ENCODE results near the gene TACR2.
A peak's percentile ranks its signal among the peaks of the same experiment; 100 is the strongest.

The TACR2 gene

DNA sequence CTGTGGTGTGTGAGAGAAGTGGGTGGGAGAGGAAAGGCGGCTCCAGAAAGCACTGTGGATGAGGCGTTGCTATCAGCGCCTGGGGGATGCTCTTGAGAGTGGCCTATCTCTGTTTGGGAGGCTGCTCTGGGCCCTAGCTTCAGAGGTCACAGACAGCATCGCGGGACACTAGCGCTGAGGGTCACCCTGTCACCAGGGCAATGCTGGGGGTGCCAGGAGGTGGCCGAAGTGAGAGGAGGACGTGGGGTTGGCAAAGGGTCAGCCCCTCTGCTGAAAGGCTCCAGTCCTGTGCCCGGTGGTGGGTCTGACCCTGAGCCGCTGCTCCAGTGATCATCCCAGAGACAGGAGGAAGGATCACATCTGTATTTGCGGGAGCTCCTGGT, 3.0 kb upstream of the TACR2 start:
- Mint-ChIP-seq H3K27me3 (peaks cover 27% of the 10 kb centered on the region), H3K27ac (no peak overlapping the region), H3K9me3 (no peaks in the 10 kb centered on the region), H3K4me1 (peaks cover 22% of the 10 kb centered on the region), H3K36me3 (no peaks in the 10 kb centered on the region), H3K4me3 (no peak overlapping the region)
- CTCF ChIA-PET, result interaction anchor here (1.7 kb wide), 1 partner anchor 14 kb away, joined by 3 read pairs; no protein-coding TSS in a partner anchor
- DNase-seq, result no peak

DNA sequence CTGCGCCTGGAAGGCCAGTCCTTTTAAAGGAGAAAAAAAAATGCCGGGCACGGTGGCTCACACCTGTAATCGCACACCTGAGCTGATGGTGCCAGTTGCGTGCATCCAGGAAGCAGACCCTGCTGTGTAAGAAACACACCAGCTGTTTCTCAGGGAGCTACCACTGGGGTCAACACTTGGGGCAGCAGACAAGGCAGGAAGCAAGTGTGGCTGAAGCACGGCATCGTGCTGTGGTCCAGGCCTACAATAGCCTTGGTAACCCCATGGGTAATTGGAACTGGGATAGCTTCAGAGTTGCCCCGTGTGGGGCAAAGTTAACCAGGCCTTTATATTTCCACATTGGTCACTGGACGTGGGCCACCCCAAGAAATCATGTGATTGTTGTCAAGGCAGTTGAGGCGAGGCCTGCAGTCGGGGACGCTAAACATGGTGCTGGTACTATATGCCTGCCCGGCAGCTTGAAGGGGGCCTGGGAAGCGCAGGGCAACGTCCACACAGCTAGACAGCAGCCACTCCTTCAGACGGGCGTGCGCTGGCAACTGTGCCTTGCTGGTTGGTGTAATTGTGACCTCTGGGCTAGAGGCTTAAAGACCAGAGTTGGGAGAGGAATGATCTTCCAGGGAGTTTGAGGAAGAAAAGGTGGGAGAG, 2.5 kb upstream of the TACR2 start:
- Mint-ChIP-seq H3K9me3 (no peaks in the 10 kb centered on the region), H3K27ac (no peak overlapping the region), H3K27me3 (peaks cover 27% of the 10 kb centered on the region), H3K4me3 (no peak overlapping the region), H3K36me3 (no peaks in the 10 kb centered on the region), H3K4me1 (peaks cover 19% of the 10 kb centered on the region)
- CTCF ChIA-PET, result interaction anchor here (1.7 to 2.4 kb wide), 2 partner anchors 8 to 13 kb away, joined by 3 to 8 read pairs; no protein-coding TSS in a partner anchor
- no peak for DNase-seq

DNA sequence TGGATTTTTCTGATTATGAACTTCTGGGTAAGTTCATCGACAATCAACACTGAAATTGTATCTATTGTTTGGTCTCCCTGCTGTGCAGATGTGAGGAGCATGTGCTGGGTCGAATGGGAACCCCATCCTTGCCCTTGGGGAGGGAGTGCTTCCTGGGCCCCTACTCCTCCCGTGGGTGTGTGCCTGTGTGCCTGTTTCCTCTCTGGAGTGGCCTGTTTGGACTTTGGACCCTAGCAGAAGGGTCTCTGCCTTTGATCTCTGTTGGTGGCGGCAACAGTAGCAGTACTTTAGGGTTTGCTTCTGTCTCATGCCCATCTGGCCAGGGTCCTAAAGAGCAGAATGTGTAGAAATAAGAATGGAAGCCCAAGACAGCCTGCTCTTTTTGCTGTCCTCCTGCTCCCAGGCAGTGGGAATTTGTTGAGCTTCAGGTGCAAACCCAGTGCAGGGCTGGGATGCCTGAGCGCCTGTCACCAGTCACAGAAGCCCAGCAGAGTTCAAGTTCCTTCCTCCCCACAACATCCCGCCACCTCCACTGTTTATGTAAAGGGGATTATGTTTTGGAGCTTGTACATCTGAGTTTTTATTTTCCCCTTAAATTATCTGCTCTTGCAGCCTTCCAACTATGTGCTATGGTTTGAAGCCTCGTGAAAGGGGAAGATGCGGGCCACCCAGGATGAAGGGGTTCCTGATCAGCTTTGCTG, 1.5 kb upstream of the TACR2 start:
- no peak overlapping the region for H3K27ac Mint-ChIP-seq
- CTCF ChIA-PET, result interaction anchor here (1.6 to 2.4 kb wide), 3 partner anchors 9 to 89 kb away, joined by 3 to 8 read pairs (median 6); no protein-coding TSS in a partner anchor
- peaks cover 27% of the 10 kb centered on the region for H3K27me3 Mint-ChIP-seq
- H3K9me3 Mint-ChIP-seq, result no peaks in the 10 kb centered on the region
- DNase-seq, result no peak
- peaks cover 13% of the 10 kb centered on the region for H3K4me1 Mint-ChIP-seq
- H3K4me3 Mint-ChIP-seq, result no peak overlapping the region
- H3K36me3 Mint-ChIP-seq, result no peaks in the 10 kb centered on the region

DNA sequence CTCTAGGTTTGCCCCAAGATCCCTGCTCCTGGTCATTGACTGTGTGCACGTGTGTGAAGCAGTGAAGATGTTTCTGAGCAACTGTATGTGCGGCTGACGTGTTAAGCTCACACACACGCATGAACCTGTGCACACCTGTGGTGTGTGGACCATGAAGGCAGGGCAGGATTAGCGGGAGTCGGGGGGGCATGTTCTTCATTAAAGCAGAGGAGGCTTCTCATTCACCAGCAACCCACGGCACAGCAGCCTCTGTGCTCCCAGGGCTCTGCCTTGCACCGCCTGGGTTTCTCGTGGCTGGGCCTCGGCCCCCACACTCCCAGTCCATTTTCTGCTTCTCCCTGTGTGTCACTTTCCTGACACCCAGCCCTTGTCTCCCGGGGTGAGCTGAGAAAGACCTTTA, 824 bp upstream of the TACR2 start:
- Mint-ChIP-seq H3K27ac (no peak overlapping the region), H3K4me3 (no peak overlapping the region), H3K27me3 (peaks cover 27% of the 10 kb centered on the region), H3K36me3 (no peaks in the 10 kb centered on the region), H3K4me1 (peaks cover 13% of the 10 kb centered on the region), H3K9me3 (no peaks in the 10 kb centered on the region)
- DNase-seq, result no peak
- CTCF ChIA-PET, result interaction anchor here (1.6 to 2.4 kb wide), 2 partner anchors 10 to 89 kb away, joined by 6 to 8 read pairs; no protein-coding TSS in a partner anchor

DNA sequence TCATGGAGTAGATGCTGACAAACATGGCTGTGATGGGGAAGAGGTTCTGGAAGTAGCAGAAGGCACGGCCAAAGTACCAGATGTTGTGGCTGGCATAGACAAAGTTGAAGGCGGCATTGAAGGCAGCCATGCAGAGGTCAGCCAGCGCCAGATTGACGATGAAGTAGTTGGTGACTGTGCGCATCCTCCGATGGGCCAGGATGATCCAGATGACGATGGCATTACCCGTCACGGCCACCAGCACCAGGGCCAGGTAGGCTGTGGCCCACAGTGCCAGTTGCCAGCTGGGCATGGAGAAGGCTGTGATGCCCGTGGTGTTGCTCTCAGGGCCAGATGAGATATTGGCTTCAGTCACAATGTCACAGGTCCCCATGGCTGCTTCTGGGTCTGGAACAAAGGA, 767 bp downstream of the TACR2 start:
- Mint-ChIP-seq H3K9me3 (no peaks in the 10 kb centered on the region), H3K4me1 (peaks cover 5% of the 10 kb centered on the region), H3K27me3 (peaks cover 18% of the 10 kb centered on the region), H3K27ac (no peak overlapping the region), H3K4me3 (no peak overlapping the region), H3K36me3 (no peaks in the 10 kb centered on the region)
- CTCF ChIA-PET, result no interaction called here
- DNase-seq, result no peak

DNA sequence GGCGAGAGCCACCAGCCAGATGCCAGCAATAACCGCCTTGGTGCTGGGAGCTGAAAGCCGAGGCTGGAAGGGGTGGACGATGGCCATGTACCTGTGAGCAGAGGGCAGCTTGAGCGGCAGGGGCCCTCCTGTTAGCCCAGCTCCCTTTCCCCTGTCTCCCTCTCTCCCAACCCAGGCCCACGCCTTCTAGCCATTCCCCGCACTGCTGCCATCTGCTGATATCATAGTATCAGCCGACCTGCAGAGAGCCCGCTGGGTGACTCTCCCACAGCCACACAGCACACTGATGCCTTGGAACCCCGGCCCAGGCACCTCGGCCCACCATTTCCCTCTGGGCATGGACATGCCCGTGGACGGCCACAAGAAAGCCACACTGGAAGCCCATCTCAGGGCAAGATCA, 1.7 kb downstream of the TACR2 start:
- H3K4me3 Mint-ChIP-seq, result no peak overlapping the region
- CTCF ChIA-PET, result no interaction called here
- H3K4me1 Mint-ChIP-seq, result peaks cover 8% of the 10 kb centered on the region
- peaks cover 18% of the 10 kb centered on the region for H3K27me3 Mint-ChIP-seq
- no peaks in the 10 kb centered on the region for H3K9me3 Mint-ChIP-seq
- no peak for DNase-seq
- no peaks in the 10 kb centered on the region for H3K36me3 Mint-ChIP-seq
- H3K27ac Mint-ChIP-seq, result no peak overlapping the region

DNA sequence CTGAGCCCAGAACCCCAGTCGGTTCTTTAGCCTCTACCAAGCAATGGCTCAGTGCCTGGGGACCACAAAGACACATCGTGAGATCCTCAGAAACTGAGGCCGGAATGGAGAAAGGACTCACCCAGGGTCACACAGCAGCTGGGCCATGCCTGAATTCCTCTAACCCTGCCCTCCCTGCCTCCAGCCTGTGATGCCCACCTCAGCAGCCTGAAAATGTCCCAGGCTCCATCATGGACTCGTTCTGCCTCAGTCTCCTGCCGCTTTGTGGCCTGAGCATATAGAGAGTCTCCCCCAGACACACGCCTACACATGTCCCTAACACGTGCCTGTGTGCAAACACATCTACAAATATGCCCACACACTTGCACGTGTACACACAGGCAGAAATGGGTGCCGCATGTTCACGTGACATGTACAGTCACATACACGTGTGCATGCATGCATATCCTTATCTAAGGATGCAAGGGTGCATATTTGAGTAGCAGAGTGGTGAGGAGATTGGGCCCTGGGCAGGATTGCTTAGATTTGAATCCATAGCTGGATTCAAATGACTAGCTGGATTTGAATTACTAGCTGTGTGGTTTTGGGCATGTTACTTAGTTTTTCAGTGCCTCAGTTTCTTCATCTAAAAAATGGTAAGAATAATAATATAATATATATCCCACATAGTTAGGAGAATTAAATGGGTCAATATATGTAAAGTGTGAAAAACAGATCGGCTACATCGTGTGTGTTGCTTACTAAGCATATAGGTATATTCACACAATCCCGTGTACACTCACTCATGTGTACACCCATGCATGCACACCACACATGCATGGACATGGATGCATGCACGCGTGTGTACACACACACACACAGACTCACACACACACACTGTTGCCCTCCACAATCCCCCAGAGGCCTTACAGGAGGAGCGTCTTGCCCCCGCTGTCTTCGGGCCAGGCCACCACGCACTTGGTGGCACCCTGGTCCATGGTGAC, 2.4 kb downstream of the TACR2 start:
- Mint-ChIP-seq H3K27ac (no peak overlapping the region), H3K36me3 (no peaks in the 10 kb centered on the region), H3K27me3 (peaks cover 18% of the 10 kb centered on the region), H3K4me1 (peaks cover 13% of the 10 kb centered on the region), H3K4me3 (no peak overlapping the region), H3K9me3 (no peaks in the 10 kb centered on the region)
- no peak for DNase-seq
- CTCF ChIA-PET, result interaction anchor here (1.0 kb wide), 1 partner anchor 94 kb away, joined by 5 read pairs; no protein-coding TSS in a partner anchor

DNA sequence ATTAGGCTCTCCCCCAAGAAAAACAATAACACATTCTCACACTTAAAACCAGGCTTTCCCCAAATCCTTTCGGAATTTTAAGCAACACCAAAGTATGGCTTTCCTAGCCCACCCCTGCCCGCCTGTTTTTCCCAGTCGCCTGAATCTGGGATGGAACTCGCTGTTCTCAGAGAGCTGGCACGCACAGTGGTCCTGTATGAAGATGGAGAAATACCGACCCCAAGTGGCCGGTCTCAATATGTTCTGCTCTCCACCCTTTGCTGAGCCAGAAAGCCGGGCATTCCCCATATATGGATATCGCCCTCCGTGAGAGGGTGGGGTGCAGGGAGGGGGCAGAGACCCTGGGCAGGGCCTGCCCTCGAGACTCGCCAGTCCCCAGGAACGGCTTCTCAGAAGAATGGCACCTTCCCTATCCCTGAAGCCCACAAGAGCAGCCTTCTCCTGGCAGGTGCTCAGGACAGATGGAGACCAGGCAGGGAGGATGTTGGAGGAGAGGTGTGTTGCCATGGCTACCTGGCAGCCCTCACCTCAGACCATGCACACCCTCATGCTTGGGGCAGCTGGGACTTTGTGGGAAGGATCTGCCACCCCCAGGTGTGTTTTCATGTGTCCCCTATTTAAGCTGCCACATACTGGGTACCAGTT, 3.4 kb downstream of the TACR2 start:
- Mint-ChIP-seq H3K27me3 (peaks cover 18% of the 10 kb centered on the region), H3K4me3 (no peak overlapping the region), H3K27ac (no peak overlapping the region), H3K36me3 (no peaks in the 10 kb centered on the region), H3K9me3 (no peaks in the 10 kb centered on the region), H3K4me1 (peaks cover 22% of the 10 kb centered on the region)
- CTCF ChIA-PET, result interaction anchor here (1.0 kb wide), 1 partner anchor 95 kb away, joined by 5 read pairs; no protein-coding TSS in a partner anchor
- peak; percentile 55 for DNase-seq

DNA sequence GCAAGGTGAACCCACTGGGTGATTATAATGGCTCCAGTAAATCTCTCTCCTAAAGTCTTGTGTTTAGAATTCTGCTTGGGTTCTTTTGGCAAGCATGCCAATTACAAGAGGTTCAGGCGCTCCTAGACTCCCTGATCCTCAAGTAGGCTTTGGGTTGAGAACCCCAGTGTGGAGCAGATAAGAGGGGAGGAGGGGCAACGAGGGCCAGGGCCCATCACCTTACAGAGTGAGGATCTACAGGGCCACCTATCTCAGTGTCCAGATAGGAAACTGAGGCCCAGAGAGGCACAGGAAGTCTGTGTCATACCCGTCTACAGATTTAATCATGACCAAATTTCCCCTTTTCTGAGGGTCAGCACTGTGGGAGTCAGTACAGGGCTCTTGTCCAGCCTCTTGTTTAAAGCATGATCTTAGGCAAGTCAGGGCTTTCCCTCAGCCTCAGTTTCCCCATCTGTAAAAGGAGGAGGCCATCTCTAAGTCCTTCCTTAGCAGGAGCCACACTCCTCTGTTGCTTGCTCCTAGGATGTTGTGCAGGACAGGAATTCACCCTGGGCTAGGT, 4.4 kb downstream of the TACR2 start:
- no peak for DNase-seq
- H3K27ac Mint-ChIP-seq, result no peak overlapping the region
- H3K9me3 Mint-ChIP-seq, result no peaks in the 10 kb centered on the region
- peaks cover 28% of the 10 kb centered on the region for H3K4me1 Mint-ChIP-seq
- no peak overlapping the region for H3K4me3 Mint-ChIP-seq
- H3K36me3 Mint-ChIP-seq, result no peaks in the 10 kb centered on the region
- peaks cover 16% of the 10 kb centered on the region for H3K27me3 Mint-ChIP-seq
- CTCF ChIA-PET, result interaction anchor here (1.0 to 1.2 kb wide), 3 partner anchors 9 to 93 kb away, joined by 3 to 4 read pairs (median 3); no protein-coding TSS in a partner anchor

DNA sequence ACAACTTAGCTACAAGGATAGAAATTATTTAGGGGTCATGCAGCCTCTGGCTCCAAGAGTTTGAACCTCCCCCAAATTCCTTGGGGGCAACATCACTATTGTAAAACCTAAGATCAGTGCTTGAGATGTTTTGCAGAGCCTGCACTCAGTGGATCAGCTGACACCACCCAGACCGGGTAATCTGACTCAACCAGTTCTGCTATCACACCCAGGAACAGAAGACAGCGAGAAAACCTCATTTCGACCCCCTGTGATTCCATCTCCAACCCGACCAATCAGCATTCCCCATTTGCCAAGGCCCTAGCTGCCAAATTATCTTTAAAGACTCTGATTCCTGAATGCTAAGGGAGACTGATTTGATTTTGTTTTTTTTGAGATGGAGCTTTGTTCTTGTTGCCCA, 5.2 kb downstream of the TACR2 start:
- H3K4me3 Mint-ChIP-seq, result no peak overlapping the region
- no peaks in the 10 kb centered on the region for H3K36me3 Mint-ChIP-seq
- H3K4me1 Mint-ChIP-seq, result peaks cover 30% of the 10 kb centered on the region
- no peak overlapping the region for H3K27ac Mint-ChIP-seq
- CTCF ChIA-PET, result interaction anchor here (1.0 to 1.2 kb wide), 3 partner anchors 10 to 94 kb away, joined by 3 to 4 read pairs (median 3); no protein-coding TSS in a partner anchor
- H3K27me3 Mint-ChIP-seq, result peaks cover 12% of the 10 kb centered on the region
- DNase-seq, result no peak
- no peaks in the 10 kb centered on the region for H3K9me3 Mint-ChIP-seq

DNA sequence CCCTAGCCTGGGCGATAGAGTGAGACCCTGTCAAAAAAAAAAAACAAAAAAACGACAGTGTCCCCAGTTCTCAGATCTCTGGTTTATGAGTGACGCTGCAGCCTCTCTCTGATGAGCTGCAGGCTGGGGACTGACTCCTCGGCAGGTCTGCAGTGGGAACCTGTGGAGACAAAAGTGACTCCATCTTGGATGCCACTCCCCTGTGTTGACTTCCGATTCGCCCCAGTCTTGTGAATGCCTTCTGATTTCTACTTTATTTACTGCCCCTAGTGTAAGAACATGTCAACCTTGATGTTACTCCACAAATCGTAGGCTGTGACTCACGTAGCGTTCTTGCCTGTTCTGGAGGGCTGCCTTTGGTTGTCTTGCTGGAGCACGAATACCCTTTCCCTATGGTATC, 6.2 kb downstream of the TACR2 start:
- Mint-ChIP-seq H3K4me1 (peaks cover 34% of the 10 kb centered on the region), H3K27ac (no peak overlapping the region), H3K27me3 (peaks cover 7% of the 10 kb centered on the region), H3K9me3 (no peaks in the 10 kb centered on the region), H3K36me3 (no peaks in the 10 kb centered on the region), H3K4me3 (no peak overlapping the region)
- CTCF ChIA-PET, result interaction anchor here (0.9 kb wide), 1 partner anchor 13 kb away, joined by 3 read pairs; no protein-coding TSS in a partner anchor
- no peak for DNase-seq

DNA sequence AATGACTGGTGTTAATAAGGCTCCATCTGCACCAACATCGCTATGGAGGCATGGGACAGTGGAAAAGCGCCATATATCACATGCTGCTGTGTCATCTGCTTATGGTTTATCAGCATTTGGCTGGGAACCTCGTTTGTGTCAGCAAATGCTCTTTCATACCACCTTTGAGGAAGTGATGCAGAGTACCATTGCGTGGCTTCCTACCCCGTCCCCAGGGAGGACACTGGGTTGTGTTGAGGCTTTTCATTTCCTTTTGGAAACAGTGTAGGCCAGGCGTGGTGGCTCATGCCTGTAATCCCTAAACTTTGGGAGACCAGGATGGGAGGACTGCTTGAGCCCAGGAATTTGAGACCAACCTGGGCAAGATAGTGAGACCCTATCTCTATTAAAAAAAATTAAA, 6.8 kb downstream of the TACR2 start:
- H3K27ac Mint-ChIP-seq, result no peak overlapping the region
- no peaks in the 10 kb centered on the region for H3K36me3 Mint-ChIP-seq
- no peak for DNase-seq
- H3K4me3 Mint-ChIP-seq, result no peak overlapping the region
- peaks cover 4% of the 10 kb centered on the region for H3K27me3 Mint-ChIP-seq
- CTCF ChIA-PET, result interaction anchor here (0.9 kb wide), 1 partner anchor 13 kb away, joined by 3 read pairs; no protein-coding TSS in a partner anchor
- H3K4me1 Mint-ChIP-seq, result peaks cover 34% of the 10 kb centered on the region
- H3K9me3 Mint-ChIP-seq, result no peaks in the 10 kb centered on the region

DNA sequence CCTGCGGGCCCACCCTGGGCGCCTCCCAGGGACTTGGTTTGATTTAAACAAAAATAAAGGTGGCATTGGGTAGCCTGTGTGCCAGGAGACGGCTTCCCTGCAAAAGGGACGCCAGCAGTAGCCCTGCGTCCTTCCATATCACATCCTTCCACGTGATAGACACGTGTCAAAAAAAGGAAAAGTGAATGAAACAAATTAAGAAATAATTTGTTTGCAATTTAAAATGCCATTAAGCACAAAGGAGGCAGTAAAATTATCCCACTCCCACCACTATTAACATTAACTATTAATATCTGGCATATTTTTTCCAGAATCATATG, 7.6 kb downstream of the TACR2 start:
- Mint-ChIP-seq H3K27ac (peak overlapping the region; percentile 91), H3K9me3 (no peaks in the 10 kb centered on the region), H3K27me3 (peaks cover 3% of the 10 kb centered on the region), H3K4me3 (no peak overlapping the region), H3K4me1 (peaks cover 34% of the 10 kb centered on the region), H3K36me3 (peaks cover 5% of the 10 kb centered on the region)
- CTCF ChIA-PET, result interaction anchor here (1.0 to 4.1 kb wide), 7 partner anchors 19 to 295 kb away, joined by 3 to 40 read pairs (median 3); no protein-coding TSS in a partner anchor
- DNase-seq, result no peak

Data from activated naive CD4-positive, alpha-beta T cell treated with anti-CD3 and anti-CD28 coated beads, Interleukin-2, amount 10 ng/mL, durations not matched to agents 7 days and 5 days (primary cell).